ENCODE data around the gene WDR75.

WDR75 gene

GRCh38 chr2:189483571-189483970 is 42.3 kb downstream of the WDR75 start:
- H3K9ac ChIP-seq (ENCODE audit: insufficient read length, low read depth) = no peak overlapping the region
- H3K4me3 ChIP-seq (ENCODE audit: insufficient read length, low read depth) = no peak overlapping the region
- H3K4me1 ChIP-seq (ENCODE audit: insufficient read depth, insufficient read length) = no peaks in the 10 kb centered on the region
- H3K9me3 ChIP-seq (ENCODE audit: insufficient read depth, low read length) = no peaks in the 10 kb centered on the region
- DNase-seq (ENCODE audit: low read depth, low spot score) = no peak
- TF ChIP-seq YY1 (IDR thresholded peaks at IDR 0.05; ENCODE audit: insufficient read depth, insufficient read length) = no peak
- H3K36me3 ChIP-seq (ENCODE audit: insufficient read depth, insufficient read length, low read length) = peaks cover 3% of the 10 kb centered on the region
- no peaks in the 10 kb centered on the region for H3K27me3 ChIP-seq (ENCODE audit: insufficient read depth, insufficient read length)

- Histone ChIP-seq H3K27me3 (ENCODE audit: insufficient read depth, insufficient read length) (no peaks in the 10 kb centered on the region), H3K36me3 (ENCODE audit: insufficient read depth, insufficient read length, low read length) (no peaks in the 10 kb centered on the region), H3K9me3 (ENCODE audit: insufficient read depth, low read length) (no peaks in the 10 kb centered on the region), H3K4me1 (ENCODE audit: insufficient read depth, insufficient read length) (no peaks in the 10 kb centered on the region), H3K4me3 (ENCODE audit: insufficient read length, low read depth) (no peak overlapping the region), H3K9ac (ENCODE audit: insufficient read length, low read depth) (no peak overlapping the region)
- no peak for DNase-seq (ENCODE audit: low read depth, low spot score)
- TF ChIP-seq ZNF274 (IDR thresholded peaks at IDR 0.05; ENCODE audit: low read depth, low read length) (no peak), SUZ12 (IDR thresholded peaks at IDR 0.05; ENCODE audit: extremely low read depth, insufficient read depth, insufficient read length) (no peak), YY1 (IDR thresholded peaks at IDR 0.05; ENCODE audit: insufficient read depth, insufficient read length) (no peak)
Measured at GRCh38 chr2:189483980-189484740, 42.9 kb downstream of the WDR75 start.

GRCh38 chr2:189485146-189485545 is 43.9 kb downstream of the WDR75 start:
- Histone ChIP-seq H3K4me3 (ENCODE audit: insufficient read length, low read depth) (no peak overlapping the region), H3K4me1 (ENCODE audit: insufficient read depth, insufficient read length) (no peaks in the 10 kb centered on the region), H3K9me3 (ENCODE audit: insufficient read depth, low read length) (no peaks in the 10 kb centered on the region), H3K27me3 (ENCODE audit: insufficient read depth, insufficient read length) (no peaks in the 10 kb centered on the region), H3K36me3 (ENCODE audit: insufficient read depth, insufficient read length, low read length) (no peaks in the 10 kb centered on the region), H3K9ac (ENCODE audit: insufficient read length, low read depth) (no peak overlapping the region)
- TF ChIP-seq ZNF274 (IDR thresholded peaks at IDR 0.05; ENCODE audit: low read depth, low read length) = no peak
- DNase-seq (ENCODE audit: low read depth, low spot score) = no peak

GRCh38 chr2:189486237-189486770 is 45.0 kb downstream of the WDR75 start:
- Histone ChIP-seq H3K9me3 (ENCODE audit: insufficient read depth, low read length) (no peaks in the 10 kb centered on the region), H3K27me3 (ENCODE audit: insufficient read depth, insufficient read length) (no peaks in the 10 kb centered on the region), H3K36me3 (ENCODE audit: insufficient read depth, insufficient read length, low read length) (no peaks in the 10 kb centered on the region), H3K9ac (ENCODE audit: insufficient read length, low read depth) (no peak overlapping the region), H3K4me1 (ENCODE audit: insufficient read depth, insufficient read length) (no peaks in the 10 kb centered on the region), H3K4me3 (ENCODE audit: insufficient read length, low read depth) (no peak overlapping the region)
- TF ChIP-seq YY1 (IDR thresholded peaks at IDR 0.05; ENCODE audit: insufficient read depth, insufficient read length) (no peak), ZNF274 (IDR thresholded peaks at IDR 0.05; ENCODE audit: low read depth, low read length) (no peak), SUZ12 (IDR thresholded peaks at IDR 0.05; ENCODE audit: extremely low read depth, insufficient read depth, insufficient read length) (no peak)
- no peak for DNase-seq (ENCODE audit: low read depth, low spot score)

GRCh38 chr2:189487283-189488007 is 46.2 kb downstream of the WDR75 start:
- no peak for TF ChIP-seq YY1 (IDR thresholded peaks at IDR 0.05; ENCODE audit: insufficient read depth, insufficient read length)
- no peak for TF ChIP-seq SUZ12 (IDR thresholded peaks at IDR 0.05; ENCODE audit: extremely low read depth, insufficient read depth, insufficient read length)
- no peak for TF ChIP-seq ZNF274 (IDR thresholded peaks at IDR 0.05; ENCODE audit: low read depth, low read length)
- Histone ChIP-seq H3K9ac (ENCODE audit: insufficient read length, low read depth) (no peak overlapping the region), H3K9me3 (ENCODE audit: insufficient read depth, low read length) (no peaks in the 10 kb centered on the region)

GRCh38 chr2:189488008-189488310 is 46.7 kb downstream of the WDR75 start:
- Histone ChIP-seq H3K4me3 (ENCODE audit: insufficient read length, low read depth) (no peak overlapping the region), H3K27me3 (ENCODE audit: insufficient read depth, insufficient read length) (no peaks in the 10 kb centered on the region), H3K4me1 (ENCODE audit: insufficient read depth, insufficient read length) (no peaks in the 10 kb centered on the region), H3K9me3 (ENCODE audit: insufficient read depth, low read length) (no peaks in the 10 kb centered on the region), H3K9ac (ENCODE audit: insufficient read length, low read depth) (no peak overlapping the region), H3K36me3 (ENCODE audit: insufficient read depth, insufficient read length, low read length) (no peaks in the 10 kb centered on the region)
- TF ChIP-seq ZNF274 (IDR thresholded peaks at IDR 0.05; ENCODE audit: low read depth, low read length) = no peak
- TF ChIP-seq YY1 (IDR thresholded peaks at IDR 0.05; ENCODE audit: insufficient read depth, insufficient read length) = no peak
- TF ChIP-seq SUZ12 (IDR thresholded peaks at IDR 0.05; ENCODE audit: extremely low read depth, insufficient read depth, insufficient read length) = no peak
- DNase-seq (ENCODE audit: low read depth, low spot score) = no peak

More at GRCh38 chr2:189487283-189488007, 46.2 kb downstream of the WDR75 start:
- H3K4me1 ChIP-seq (ENCODE audit: insufficient read depth, insufficient read length) = no peaks in the 10 kb centered on the region
- no peaks in the 10 kb centered on the region for H3K27me3 ChIP-seq (ENCODE audit: insufficient read depth, insufficient read length)
- DNase-seq (ENCODE audit: low read depth, low spot score) = no peak
- no peaks in the 10 kb centered on the region for H3K36me3 ChIP-seq (ENCODE audit: insufficient read depth, insufficient read length, low read length)
- no peak overlapping the region for H3K4me3 ChIP-seq (ENCODE audit: insufficient read length, low read depth)

- Histone ChIP-seq H3K4me1 (ENCODE audit: insufficient read depth, insufficient read length) (no peaks in the 10 kb centered on the region), H3K9ac (ENCODE audit: insufficient read length, low read depth) (no peak overlapping the region), H3K9me3 (ENCODE audit: insufficient read depth, low read length) (no peaks in the 10 kb centered on the region), H3K36me3 (ENCODE audit: insufficient read depth, insufficient read length, low read length) (no peaks in the 10 kb centered on the region), H3K27me3 (ENCODE audit: insufficient read depth, insufficient read length) (no peaks in the 10 kb centered on the region), H3K4me3 (ENCODE audit: insufficient read length, low read depth) (no peak overlapping the region)
- no peak for DNase-seq (ENCODE audit: low read depth, low spot score)
- no peak for TF ChIP-seq SUZ12 (IDR thresholded peaks at IDR 0.05; ENCODE audit: extremely low read depth, insufficient read depth, insufficient read length)
Measured at GRCh38 chr2:189492451-189492850, 51.2 kb downstream of the WDR75 start.
